NCI-H748 (cell line): ENCODE data around the gene WDR19.
"Not testable (repeated sequence)": the region's sequence is repeated elsewhere in the genome, so short reads cannot be mapped to it uniquely, and the experiment has no call there.

Source experiments
- DNase-seq: peaks from one replicate; lab custom pipeline; 2025; ENCODE audit not compliant: unreplicated experiment; lab: John Stamatoyannopoulos, UW

The WDR19 gene

DNA sequence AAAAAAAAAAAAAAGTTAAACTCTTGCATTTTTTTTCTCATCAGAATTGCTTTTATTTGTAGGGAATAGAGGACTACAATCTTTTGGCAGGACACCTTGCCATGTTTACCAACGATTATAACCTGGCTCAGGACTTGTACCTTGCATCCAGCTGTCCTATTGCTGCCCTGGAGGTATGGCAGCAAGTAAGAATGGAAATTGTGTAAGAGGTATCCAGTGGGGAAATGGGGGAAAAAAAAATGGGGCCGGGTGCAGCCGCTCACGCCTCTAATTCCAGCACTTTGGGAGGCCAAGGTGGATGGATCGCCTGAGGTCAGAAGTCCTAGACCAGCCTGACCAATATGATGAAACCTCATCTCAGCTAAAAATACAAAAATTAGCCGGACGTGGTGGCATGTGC is 49.8 kb downstream of the WDR19 start:
- DNase-seq, result no peak

DNA sequence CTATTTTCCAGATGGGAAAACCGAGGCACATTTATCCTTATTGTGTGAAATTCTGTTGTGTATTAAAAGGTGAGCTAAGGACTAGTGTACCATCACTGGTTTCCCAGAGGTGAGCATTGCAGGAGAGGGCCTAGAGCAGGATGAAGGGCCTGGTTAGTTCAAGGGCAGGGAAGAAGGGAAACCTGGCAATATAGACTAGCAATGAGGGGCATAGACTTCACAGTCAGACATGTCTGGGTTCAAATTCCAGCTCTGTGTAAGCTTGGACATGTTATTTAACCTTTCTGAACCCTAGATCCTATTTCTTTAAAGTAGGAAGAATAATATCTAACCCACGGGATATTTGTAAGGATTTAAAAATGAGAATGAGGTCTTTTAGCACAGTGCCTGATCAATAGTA is 50.8 kb downstream of the WDR19 start:
- DNase-seq, result no peak

DNA sequence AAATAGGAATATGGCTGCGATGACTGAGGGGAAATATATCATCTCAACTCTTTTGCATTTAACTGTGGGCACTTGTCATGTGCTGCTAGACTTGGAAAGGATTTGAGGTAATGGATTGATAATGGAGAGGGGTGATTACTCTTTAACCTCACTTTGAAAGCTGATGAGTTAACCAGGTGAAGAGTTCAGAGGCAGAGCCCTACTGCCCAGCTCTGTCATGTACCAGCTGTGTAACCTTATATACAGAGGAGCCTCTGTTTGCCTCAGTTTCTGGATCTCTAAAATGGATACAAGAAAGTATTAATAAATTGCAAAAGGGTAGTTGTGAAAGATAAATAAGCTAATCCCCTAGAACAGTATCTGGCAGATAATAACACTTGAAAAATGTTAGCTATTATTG is 51.5 kb downstream of the WDR19 start:
- DNase-seq, result no peak

- DNase-seq, result no peak
Measured at GRCh38 chr4:39235021-39235420, 52.7 kb downstream of the WDR19 start.

DNA sequence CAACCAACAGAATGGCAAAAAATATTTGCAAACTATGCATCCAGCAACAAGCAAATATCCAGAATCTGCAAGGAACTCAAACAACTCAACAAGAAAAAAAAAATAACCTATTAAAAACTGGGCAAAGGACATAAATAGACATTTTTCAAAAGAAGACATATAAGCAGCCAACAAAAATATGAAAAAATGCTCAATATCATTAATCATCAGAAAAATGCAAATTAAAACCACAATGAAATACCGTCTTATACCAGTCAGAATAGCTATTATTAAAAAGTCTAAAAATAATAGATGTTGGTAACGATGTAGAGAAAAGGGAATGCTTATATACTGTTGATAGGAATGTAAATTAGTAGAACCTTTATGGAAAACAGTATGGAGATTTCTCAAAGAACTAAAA is 53.4 kb downstream of the WDR19 start:
- no peak for DNase-seq

DNA sequence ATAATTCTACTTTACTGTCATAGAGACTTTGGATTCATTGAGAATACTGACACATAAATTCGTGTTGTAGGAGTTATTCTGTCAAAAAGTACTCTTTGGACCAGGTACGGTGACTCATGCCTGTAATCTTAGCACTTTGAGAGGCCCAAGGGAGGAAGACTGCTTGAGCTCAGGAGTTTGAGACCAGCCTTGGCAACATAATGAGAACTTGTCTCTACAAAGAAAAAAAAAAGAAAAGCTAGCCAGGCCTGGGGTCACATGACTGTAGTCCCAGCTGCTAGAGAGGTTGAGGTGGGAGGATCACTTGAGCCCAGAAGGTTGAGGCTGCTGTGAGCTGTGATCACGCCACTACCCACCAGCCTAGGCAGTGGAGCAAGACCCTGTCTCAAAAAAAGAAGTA is 54.9 kb downstream of the WDR19 start:
- no peak for DNase-seq

- no peak for DNase-seq
Measured at GRCh38 chr4:39243462-39243861, 61.1 kb downstream of the WDR19 start.

GRCh38 chr4:39255266-39255665 is 72.9 kb downstream of the WDR19 start:
- no peak for DNase-seq

- DNase-seq, result no peak
Measured at GRCh38 chr4:39255871-39256270, 73.5 kb downstream of the WDR19 start.

GRCh38 chr4:39256436-39256835 is 74.1 kb downstream of the WDR19 start:
- no peak for DNase-seq

DNA sequence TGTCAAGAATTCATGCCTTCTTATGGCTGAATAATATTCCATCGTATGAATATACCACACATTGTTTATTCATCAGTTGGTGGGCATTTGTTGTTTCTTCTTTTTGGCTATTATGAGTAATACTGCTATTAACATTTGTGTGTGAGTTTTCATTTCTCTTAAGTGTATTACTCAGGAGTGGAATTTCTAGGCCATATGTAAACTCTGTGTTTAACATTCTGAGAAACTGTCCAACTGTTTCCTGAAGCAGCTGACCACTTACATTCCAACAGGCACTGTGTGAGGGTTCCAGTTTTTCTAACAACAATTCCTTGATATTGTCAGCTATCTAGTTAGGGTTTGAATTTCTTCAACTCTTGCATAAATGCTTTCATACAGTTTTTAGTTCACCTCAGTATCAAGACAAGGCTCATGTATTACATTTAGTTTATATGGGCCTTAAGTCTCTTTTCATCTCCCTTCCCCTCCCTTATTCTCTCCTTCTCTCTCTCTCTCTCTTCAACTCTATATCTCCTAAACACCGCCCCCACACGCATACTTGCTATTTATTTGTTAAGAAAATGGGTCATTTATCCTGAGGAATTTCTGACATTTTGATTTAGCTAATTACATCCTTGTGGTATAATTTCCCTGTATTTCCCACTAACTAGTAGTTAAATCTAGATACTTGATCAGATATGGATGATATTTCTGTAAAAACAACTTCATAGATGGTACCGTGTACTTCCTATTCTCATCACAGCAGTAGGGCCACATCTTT is 77.4 kb downstream of the WDR19 start:
- DNase-seq, result no peak

GRCh38 chr4:39263895-39264294 is 81.6 kb downstream of the WDR19 start:
- no peak for DNase-seq

GRCh38 chr4:39274503-39274902 is 92.2 kb downstream of the WDR19 start:
- no peak for DNase-seq

DNA sequence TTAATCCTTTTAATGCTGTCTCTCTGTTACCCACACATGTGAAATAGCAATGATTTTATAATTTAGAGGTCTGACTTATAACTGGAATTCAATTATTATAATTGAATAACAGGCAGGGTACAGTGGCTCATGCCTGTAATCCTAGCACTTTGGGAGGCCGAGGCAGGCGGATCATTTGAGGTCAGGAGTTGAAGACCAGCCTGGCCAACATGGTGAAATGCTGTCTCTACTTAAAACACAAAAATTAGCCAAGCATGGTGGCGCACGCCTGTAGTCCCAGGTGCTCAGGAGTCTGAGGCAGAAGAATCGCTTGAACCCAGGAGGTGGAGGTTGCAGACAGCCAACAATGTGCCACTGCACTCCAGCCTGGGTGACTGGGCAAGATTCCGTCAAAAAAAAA is 95.3 kb downstream of the WDR19 start:
- not testable (repeated sequence) for DNase-seq

- DNase-seq, result no peak
Measured at GRCh38 chr4:39278476-39278875, 96.1 kb downstream of the WDR19 start.

DNA sequence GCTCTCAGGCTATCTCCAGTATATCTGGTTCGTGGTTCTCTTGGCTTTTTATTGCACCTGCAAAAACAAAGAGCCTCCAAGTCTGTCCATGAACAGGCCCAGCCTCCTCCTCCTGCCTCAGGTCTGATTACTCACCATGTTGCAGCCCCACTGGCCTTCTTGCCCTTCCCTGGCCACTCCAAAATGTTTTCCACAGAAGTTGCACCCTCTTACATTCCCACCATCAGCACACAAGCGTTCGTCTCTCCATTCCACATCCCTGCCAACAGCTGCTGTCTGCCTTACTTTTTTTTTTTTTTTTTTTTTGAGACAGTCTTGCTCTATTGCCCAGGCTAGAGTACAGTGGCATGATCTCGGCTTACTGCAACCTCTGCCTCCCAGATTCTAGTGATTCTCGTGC is 97.1 kb downstream of the WDR19 start:
- DNase-seq, result no peak

DNA sequence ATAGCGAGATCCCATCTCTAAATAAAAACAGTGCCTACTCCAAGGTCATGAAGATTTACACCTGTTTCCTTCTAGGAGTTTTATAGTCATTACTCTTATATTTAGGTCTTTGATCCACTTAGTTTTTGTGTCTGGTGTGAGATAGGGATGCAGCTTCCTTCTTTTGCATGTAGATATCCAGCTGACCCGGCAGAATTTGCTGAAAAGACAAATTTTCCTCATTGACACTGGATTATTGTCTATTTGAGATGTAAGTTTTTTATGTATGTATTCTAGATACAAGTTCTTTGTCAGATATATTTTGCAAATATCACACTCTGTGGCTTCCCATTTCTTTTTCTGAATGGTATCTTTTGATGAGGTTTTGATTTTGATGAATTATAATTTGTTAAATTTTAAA is 98.4 kb downstream of the WDR19 start:
- DNase-seq, result no peak

DNA sequence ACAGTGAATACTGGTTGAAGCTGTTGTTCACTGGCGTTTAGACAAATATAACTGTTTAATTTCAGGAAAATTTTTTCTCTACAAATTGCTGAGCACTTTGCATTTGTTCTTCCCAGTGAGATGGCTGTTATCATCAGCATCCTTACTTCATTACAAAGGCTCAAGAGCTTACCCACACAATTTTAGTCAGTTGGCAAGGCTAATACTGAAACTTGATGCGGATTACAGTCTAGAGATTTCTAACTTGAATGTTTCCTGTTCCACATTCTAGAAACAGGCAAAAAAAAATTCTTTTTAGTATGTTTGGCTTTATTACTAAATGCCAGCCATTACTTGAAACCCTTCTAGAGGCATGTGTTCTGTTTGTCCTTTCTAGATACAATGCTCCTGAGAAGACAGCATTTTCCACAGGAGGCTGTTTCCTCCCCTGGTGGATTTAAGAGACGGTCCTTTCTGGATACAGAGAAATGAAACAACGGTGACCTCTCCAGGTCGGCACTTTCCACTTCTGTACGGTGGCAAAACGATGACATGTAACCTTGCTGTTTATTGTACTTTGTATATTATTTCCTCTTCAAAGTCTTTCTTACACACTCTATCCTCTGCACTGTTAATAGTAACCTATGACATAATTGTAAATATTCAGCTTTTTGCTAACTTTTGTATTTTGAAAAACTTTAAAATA is 102.9 kb downstream of the WDR19 start:
- DNase-seq, result no peak

GRCh38 chr4:39285853-39286252 is 103.5 kb downstream of the WDR19 start:
- no peak for DNase-seq

- DNase-seq, result no peak
Measured at GRCh38 chr4:39286263-39286662, 103.9 kb downstream of the WDR19 start.

GRCh38 chr4:39287223-39287622 is 104.9 kb downstream of the WDR19 start:
- no peak for DNase-seq

GRCh38 chr4:39291686-39292085 is 109.4 kb downstream of the WDR19 start:
- DNase-seq, result no peak

DNA sequence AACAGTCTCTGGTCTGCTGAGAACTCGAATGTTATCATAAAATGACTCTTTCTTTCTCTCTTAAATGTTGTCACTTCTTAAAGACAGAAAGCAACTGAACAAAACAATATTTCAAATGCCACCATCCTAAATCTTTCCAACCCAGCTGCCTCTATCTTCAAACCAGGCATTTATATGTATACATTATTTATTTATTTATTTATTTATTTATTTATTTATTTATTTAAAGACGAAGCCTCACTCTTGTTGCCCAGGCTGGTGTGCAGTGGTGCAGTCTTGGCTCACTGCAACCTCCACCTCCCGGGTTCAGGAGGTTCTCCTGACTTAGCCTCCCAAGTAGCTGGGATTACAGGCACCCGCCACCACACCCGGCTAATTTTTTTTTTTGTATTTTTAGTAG is 110.1 kb downstream of the WDR19 start:
- DNase-seq, result not testable (repeated sequence)
